Measurements from ENCODE around the gene WDR81.

DNA sequence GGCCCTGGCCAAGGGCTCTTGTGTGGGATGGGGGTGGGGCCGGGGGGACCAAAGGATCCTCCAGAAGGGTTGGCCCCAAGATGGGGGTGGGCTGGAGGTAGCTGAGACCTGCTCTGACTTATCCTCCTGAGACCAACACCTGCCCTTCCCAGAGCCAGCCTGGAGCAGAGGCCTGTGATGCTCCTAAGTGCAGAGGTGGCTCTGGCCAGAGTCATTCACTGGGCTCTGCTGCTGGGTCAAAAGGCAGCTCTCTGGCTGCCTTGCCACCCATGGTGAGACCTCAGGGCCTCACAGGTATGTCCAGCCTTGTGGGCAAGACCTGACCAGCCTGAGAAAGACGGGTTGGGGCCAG is 18.6 kb downstream of the WDR81 start:
- TF ChIP-seq, protein P1, sequence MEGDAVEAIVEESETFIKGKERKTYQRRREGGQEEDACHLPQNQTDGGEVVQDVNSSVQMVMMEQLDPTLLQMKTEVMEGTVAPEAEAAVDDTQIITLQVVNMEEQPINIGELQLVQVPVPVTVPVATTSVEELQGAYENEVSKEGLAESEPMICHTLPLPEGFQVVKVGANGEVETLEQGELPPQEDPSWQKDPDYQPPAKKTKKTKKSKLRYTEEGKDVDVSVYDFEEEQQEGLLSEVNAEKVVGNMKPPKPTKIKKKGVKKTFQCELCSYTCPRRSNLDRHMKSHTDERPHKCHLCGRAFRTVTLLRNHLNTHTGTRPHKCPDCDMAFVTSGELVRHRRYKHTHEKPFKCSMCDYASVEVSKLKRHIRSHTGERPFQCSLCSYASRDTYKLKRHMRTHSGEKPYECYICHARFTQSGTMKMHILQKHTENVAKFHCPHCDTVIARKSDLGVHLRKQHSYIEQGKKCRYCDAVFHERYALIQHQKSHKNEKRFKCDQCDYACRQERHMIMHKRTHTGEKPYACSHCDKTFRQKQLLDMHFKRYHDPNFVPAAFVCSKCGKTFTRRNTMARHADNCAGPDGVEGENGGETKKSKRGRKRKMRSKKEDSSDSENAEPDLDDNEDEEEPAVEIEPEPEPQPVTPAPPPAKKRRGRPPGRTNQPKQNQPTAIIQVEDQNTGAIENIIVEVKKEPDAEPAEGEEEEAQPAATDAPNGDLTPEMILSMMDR (IDR thresholded peaks at IDR 0.05), result no peak
- no peak for TF ChIP-seq POLR2A (IDR thresholded peaks at IDR 0.05)
